ENCODE results near the gene LRRC75B. TPM values are rescaled to one million over a fixed set of nuclear protein-coding genes. Genes with fewer than 3 reads are reported as not detected.

The LRRC75B gene
- total and polyA plus RNA-seq, 2 of the 13 experiments (the other 11 are each of a cell fraction or from before 2014, with no cell fraction given), result 11.8 to 34.8 TPM

DNA sequence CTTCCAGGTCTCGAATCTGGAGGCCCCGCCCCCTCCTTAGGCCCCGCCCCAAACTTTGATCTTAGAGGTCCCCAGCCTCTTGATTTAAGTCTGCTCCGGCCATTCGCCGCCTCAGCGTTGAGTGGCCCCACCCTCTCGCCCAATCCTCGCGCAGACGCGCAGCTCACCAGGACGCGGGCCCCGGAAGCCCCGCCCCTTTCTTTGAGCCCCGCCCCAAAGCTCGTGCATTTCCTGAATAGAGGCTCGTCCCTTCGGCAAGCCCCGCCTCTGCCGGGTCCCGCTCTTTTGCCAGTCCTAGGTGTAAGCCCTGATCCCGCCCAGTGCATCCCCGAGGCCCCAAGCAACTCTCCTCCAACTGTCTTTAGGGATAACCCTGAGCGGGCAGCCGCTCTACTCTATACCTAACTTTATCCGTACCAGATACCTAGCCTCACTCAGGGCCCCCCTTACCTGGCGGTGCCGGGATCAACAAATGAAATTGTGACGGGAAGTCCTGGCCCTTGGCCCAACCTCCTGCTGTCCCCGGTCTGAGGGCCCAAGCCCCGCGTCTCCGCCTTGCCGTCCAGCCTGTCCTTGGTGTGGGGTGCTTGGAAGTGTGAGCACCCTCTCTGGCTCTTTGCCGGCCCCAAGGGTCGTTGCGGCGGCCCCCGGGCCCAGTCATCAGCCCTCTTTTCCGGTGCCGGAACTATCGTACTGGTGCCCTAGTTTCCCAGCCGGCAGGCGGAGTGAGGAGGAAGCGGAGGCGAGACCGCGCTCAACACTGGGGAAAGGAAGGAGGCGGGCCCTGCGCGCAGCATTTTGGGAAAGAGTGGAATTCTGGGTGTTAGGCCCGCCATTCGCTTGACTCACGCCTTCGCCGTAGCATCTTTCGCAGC lies 37.5 kb downstream of the LRRC75B start, which contains the start of gene SNRPD3 (continued):
- TF ChIP-seq ETV5 (CRISPR knock-in tag; IDR thresholded peaks at IDR 0.05; ENCODE audit: borderline replicate concordance) (peak; percentile 84), ZNF766 (CRISPR knock-in tag; IDR thresholded peaks at IDR 0.05; ENCODE audit: borderline replicate concordance) (peak; percentile 94; the same call in 1 of the 2 replicates), ZFP41 (CRISPR knock-in tag; IDR thresholded peaks at IDR 0.05; ENCODE audit: borderline replicate concordance) (peak; percentile 45; the same call in 1 of the 2 replicates), ZNF563 (CRISPR knock-in tag; IDR thresholded peaks at IDR 0.05) (peak; percentile 93), RXRB (CRISPR knock-in tag; IDR thresholded peaks at IDR 0.05; ENCODE audit: borderline replicate concordance) (peak; percentile 81), ZNF253 (CRISPR knock-in tag; IDR thresholded peaks at IDR 0.05; ENCODE audit: borderline replicate concordance) (no peak), ZNF232 (CRISPR knock-in tag; IDR thresholded peaks at IDR 0.05; ENCODE audit: borderline replicate concordance) (0 out of 2 replicates have a peak, but pooled peaks have one; percentile 64), SATB2 (CRISPR knock-in tag; IDR thresholded peaks at IDR 0.05) (0 out of 2 replicates have a peak, but pooled peaks have one; percentile 71), ZFP1 (CRISPR knock-in tag; IDR thresholded peaks at IDR 0.05) (peak; percentile 86; the same call in 1 of the 2 replicates), ZMYM2 (CRISPR knock-in tag; IDR thresholded peaks at IDR 0.05) (no peak), ATAD3A (CRISPR knock-in tag; IDR thresholded peaks at IDR 0.05) (no peak), ZNF354B (CRISPR knock-in tag; IDR thresholded peaks at IDR 0.05) (no peak), NR2C2 (CRISPR knock-in tag; IDR thresholded peaks at IDR 0.05; ENCODE audit: borderline replicate concordance) (peak; percentile 80; the same call in 1 of the 2 replicates), GABPA (IDR thresholded peaks at IDR 0.05; ENCODE audit: low read depth, low read length) (peak; percentile 92), GABPA (CRISPR knock-in tag; IDR thresholded peaks at IDR 0.05; ENCODE audit: low read depth) (peak; percentile 96)
- TF ChIP-seq, protein P1, sequence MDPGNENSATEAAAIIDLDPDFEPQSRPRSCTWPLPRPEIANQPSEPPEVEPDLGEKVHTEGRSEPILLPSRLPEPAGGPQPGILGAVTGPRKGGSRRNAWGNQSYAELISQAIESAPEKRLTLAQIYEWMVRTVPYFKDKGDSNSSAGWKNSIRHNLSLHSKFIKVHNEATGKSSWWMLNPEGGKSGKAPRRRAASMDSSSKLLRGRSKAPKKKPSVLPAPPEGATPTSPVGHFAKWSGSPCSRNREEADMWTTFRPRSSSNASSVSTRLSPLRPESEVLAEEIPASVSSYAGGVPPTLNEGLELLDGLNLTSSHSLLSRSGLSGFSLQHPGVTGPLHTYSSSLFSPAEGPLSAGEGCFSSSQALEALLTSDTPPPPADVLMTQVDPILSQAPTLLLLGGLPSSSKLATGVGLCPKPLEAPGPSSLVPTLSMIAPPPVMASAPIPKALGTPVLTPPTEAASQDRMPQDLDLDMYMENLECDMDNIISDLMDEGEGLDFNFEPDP (CRISPR knock-in tag; conservative IDR thresholded peaks at IDR 0.05), result no peak
- TF ChIP-seq, protein P2, sequence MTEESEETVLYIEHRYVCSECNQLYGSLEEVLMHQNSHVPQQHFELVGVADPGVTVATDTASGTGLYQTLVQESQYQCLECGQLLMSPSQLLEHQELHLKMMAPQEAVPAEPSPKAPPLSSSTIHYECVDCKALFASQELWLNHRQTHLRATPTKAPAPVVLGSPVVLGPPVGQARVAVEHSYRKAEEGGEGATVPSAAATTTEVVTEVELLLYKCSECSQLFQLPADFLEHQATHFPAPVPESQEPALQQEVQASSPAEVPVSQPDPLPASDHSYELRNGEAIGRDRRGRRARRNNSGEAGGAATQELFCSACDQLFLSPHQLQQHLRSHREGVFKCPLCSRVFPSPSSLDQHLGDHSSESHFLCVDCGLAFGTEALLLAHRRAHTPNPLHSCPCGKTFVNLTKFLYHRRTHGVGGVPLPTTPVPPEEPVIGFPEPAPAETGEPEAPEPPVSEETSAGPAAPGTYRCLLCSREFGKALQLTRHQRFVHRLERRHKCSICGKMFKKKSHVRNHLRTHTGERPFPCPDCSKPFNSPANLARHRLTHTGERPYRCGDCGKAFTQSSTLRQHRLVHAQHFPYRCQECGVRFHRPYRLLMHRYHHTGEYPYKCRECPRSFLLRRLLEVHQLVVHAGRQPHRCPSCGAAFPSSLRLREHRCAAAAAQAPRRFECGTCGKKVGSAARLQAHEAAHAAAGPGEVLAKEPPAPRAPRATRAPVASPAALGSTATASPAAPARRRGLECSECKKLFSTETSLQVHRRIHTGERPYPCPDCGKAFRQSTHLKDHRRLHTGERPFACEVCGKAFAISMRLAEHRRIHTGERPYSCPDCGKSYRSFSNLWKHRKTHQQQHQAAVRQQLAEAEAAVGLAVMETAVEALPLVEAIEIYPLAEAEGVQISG (CRISPR knock-in tag; IDR thresholded peaks at IDR 0.05), result peak; percentile 91
- TF ChIP-seq, protein P3, sequence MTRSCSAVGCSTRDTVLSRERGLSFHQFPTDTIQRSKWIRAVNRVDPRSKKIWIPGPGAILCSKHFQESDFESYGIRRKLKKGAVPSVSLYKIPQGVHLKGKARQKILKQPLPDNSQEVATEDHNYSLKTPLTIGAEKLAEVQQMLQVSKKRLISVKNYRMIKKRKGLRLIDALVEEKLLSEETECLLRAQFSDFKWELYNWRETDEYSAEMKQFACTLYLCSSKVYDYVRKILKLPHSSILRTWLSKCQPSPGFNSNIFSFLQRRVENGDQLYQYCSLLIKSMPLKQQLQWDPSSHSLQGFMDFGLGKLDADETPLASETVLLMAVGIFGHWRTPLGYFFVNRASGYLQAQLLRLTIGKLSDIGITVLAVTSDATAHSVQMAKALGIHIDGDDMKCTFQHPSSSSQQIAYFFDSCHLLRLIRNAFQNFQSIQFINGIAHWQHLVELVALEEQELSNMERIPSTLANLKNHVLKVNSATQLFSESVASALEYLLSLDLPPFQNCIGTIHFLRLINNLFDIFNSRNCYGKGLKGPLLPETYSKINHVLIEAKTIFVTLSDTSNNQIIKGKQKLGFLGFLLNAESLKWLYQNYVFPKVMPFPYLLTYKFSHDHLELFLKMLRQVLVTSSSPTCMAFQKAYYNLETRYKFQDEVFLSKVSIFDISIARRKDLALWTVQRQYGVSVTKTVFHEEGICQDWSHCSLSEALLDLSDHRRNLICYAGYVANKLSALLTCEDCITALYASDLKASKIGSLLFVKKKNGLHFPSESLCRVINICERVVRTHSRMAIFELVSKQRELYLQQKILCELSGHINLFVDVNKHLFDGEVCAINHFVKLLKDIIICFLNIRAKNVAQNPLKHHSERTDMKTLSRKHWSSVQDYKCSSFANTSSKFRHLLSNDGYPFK (CRISPR knock-in tag; IDR thresholded peaks at IDR 0.05; ENCODE audit: borderline replicate concordance), result peak; percentile 96; the same call in 1 of the 2 replicates
- TF ChIP-seq, protein P4, sequence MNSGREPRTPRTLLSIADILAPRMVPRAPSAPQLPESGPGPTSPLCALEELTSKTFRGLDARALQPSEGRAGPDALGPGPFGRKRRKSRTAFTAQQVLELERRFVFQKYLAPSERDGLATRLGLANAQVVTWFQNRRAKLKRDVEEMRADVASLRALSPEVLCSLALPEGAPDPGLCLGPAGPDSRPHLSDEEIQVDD (CRISPR knock-in tag; IDR thresholded peaks at IDR 0.05; ENCODE audit: borderline replicate concordance), result no peak
- TF ChIP-seq, protein P5, sequence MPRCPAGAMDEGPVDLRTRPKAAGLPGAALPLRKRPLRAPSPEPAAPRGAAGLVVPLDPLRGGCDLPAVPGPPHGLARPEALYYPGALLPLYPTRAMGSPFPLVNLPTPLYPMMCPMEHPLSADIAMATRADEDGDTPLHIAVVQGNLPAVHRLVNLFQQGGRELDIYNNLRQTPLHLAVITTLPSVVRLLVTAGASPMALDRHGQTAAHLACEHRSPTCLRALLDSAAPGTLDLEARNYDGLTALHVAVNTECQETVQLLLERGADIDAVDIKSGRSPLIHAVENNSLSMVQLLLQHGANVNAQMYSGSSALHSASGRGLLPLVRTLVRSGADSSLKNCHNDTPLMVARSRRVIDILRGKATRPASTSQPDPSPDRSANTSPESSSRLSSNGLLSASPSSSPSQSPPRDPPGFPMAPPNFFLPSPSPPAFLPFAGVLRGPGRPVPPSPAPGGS (CRISPR knock-in tag; IDR thresholded peaks at IDR 0.05), result no peak; the same call in none of the 2 replicates

All from HepG2 (cell line).